HepG2 (cell line): ENCODE data around the gene BPGM. TPM values are rescaled to one million over a fixed set of nuclear protein-coding genes. Genes with fewer than 3 reads are reported as not detected.

ENCODE experiments used
- ATAC-seq: fragments of 200-7000 bp; cut with Tn5 transposase; 3 replicates; pipeline ENCODE4 v1.9.1; 2020; ENCODE audit warnings: mild to moderate bottlenecking, moderate library complexity
- BruUV-seq: library from RNA; stranded (reverse); fragments of 400-500 nt; replicated peaks from 2 replicates; lab custom pipeline; 2021; lab: Mats Ljungman, UMichigan
- CTCF ChIA-PET: fragments of 300-600 bp; formaldehyde crosslinking; extraction: SDS; loops from one replicate; lab custom pipeline; 2021; ENCODE audit warnings: low total read pairs, inconsistent platforms, low intra/inter-chr PET ratio; lab: Yijun Ruan, JAX
- POLR2A ChIA-PET: fragments of 350-600 bp; sonication (Branson Sonifier 250); formaldehyde crosslinking; loops from one replicate; lab custom pipeline; 2020; ENCODE audit warnings: antibody characterized with exemption, inconsistent platforms; lab: Yijun Ruan, JAX
- DNase-seq: peaks from one replicate; pipeline ENCODE4 v3.0.0-alpha.2; 2015; ENCODE audit warnings: low spot score
- FAIRE-seq: peaks from 3 replicates; lab custom pipeline; 2011; peaks lifted over from hg19 to GRCh38; lab: Jason Lieb, UNC
- H2AFZ ChIP-seq: one replicate; pipeline ENCODE4 v1.6.1; 2011; ENCODE audit warnings: low read length, inconsistent platforms
- H3K27ac ChIP-seq: fragments of 300-600 bp; 3 replicates; pipeline ENCODE4 v1.8.0; 2011; ENCODE audit warnings: mixed run types, mild to moderate bottlenecking, mixed read lengths, low read length, inconsistent platforms; ENCODE audit not compliant: insufficient read depth; ENCODE audit errors: extremely low read length
- H3K27me3 ChIP-seq, 2 experiments: fragments of 200-600 bp in 1 of 2; 2 replicates in 1 of 2; 3 replicates in 1 of 2; pipeline versions ENCODE4 v1.6.0 to v1.8.0; 2011; ENCODE audit warnings: low read length in 2 of 2, mild to moderate bottlenecking in 2 of 2, moderate library complexity in 2 of 2, inconsistent platforms in 1 of 2; ENCODE audit not compliant: insufficient read depth in 2 of 2, control insufficient read depth in 1 of 2
- H3K36me3 ChIP-seq, 2 experiments: fragments of 200-600 bp in 1 of 2; replicated peaks in 1 of 2; 2 replicates in 1 of 2; 3 replicates in 1 of 2; pipeline versions ENCODE4 v1.5.1 to v1.8.0; 2011; ENCODE audit warnings: low read length in 2 of 2, inconsistent platforms in 1 of 2; ENCODE audit not compliant: insufficient read depth in 2 of 2, control insufficient read depth in 1 of 2
- H3K4me1 ChIP-seq: 2 replicates; pipeline ENCODE4 v1.5.1; 2012; ENCODE audit warnings: low read length, inconsistent platforms; ENCODE audit not compliant: insufficient read depth
- H3K4me2 ChIP-seq: 2 replicates; pipeline ENCODE4 v1.6.0; 2011; ENCODE audit warnings: low read depth, low read length, inconsistent platforms
- H3K4me3 ChIP-seq, 3 experiments: fragments of 200-600 bp in 1 of 3; sonication (generic), shearing (Covaris generic) in 1 of 3; replicated peaks in 1 of 3; 2 replicates each; pipeline ENCODE4 v1.5.1; 2011 to 2016; ENCODE audit warnings: low read length in 3 of 3, inconsistent platforms in 2 of 3, low read depth in 2 of 3, mild to moderate bottlenecking in 2 of 3, control low read depth in 1 of 3, mixed read lengths in 1 of 3; ENCODE audit not compliant: insufficient read depth in 1 of 3
- H3K79me2 ChIP-seq: one replicate; pipeline ENCODE4 v1.6.1; 2011; ENCODE audit warnings: low read length, inconsistent platforms; ENCODE audit not compliant: insufficient read depth
- H3K9ac ChIP-seq: 2 replicates; pipeline ENCODE4 v1.6.0; 2011; ENCODE audit warnings: mild to moderate bottlenecking, low read depth, low read length, inconsistent platforms; ENCODE audit not compliant: insufficient read depth
- H3K9me3 ChIP-seq: 2 replicates; pipeline ENCODE4 v1.5.1; 2012; ENCODE audit warnings: mild to moderate bottlenecking, low read length
- H4K20me1 ChIP-seq: 2 replicates; pipeline ENCODE4 v1.6.0; 2011; ENCODE audit warnings: inconsistent platforms, mild to moderate bottlenecking, low read length, moderate library complexity; ENCODE audit not compliant: insufficient read depth
- MEIS1 ChIP-seq: sonication (generic); formaldehyde crosslinking; IDR thresholded peaks from 2 replicates; pipeline ENCODE4 v1.9.0; 2021; ENCODE audit warnings: mild to moderate bottlenecking, missing genetic modification reagents, moderate library complexity, borderline replicate concordance
- POGZ ChIP-seq: sonication (generic); formaldehyde crosslinking; IDR thresholded peaks from 2 replicates; pipeline ENCODE4 v1.4.0; 2020; ENCODE audit warnings: mild to moderate bottlenecking, missing genetic modification reagents
- TBP ChIP-seq: sonication (generic); formaldehyde crosslinking; IDR thresholded peaks from 2 replicates; pipeline ENCODE4 v1.5.0; 2020; ENCODE audit warnings: missing genetic modification reagents
- ZBTB7A ChIP-seq: sonication (generic); formaldehyde crosslinking; IDR thresholded peaks from 2 replicates; pipeline ENCODE4 v1.8.0; 2022; ENCODE audit warnings: mild to moderate bottlenecking, missing genetic modification reagents
- ZNF20 ChIP-seq: sonication (generic); formaldehyde crosslinking; IDR thresholded peaks from 2 replicates; pipeline ENCODE4 v1.4.0; 2020; ENCODE audit warnings: mild to moderate bottlenecking, moderate library complexity, missing genetic modification reagents
- ZNF879 ChIP-seq: sonication (generic); formaldehyde crosslinking; IDR thresholded peaks from 2 replicates; pipeline ENCODE4 v1.8.1; 2023; ENCODE audit warnings: missing genetic modification reagents
- WGBS: methylation state at CpG from one replicate; pipeline ENCODE4 v1.1.6; 2017; ENCODE audit warnings: low lambda C conversion rate; 5-methylcytosine and 5-hydroxymethylcytosine counted together
- in situ Hi-C: cut with HindIII; loops from 2 replicates; pipeline ENCODE4 v1.10.0; 2017; ENCODE audit warnings: low pct_unique_long_range_greater_than_20kb; ENCODE audit not compliant: extremely low pct_ligation_motif_present
- intact Hi-C: fragments of 100-400 bp; cut with micrococcal nuclease; formaldehyde crosslinking; loops from one replicate; pipeline ENCODE4 v1.10.0; 2022; ENCODE audit not compliant: unreplicated experiment
- polyA plus RNA-seq, 8 experiments: library from polyadenylated mRNA; depleted of rRNA in 3 of 8; stranded (reverse) in 7 of 8; unstranded in 1 of 8; fragments of >200 nt; fragmentation: Illumina TruSeq in 4 of 8; extraction: Trizol in 4 of 8; gene quantifications; 2 replicates each; pipeline versions ENCODE4 v1.2.1 to v1.2.3, GENCODE V29; 2011 to 2016; ENCODE audit warnings: low read depth in 4 of 8, missing spikeins in 1 of 8, mixed read lengths in 1 of 8; ENCODE audit not compliant: insufficient read depth in 1 of 8
- total RNA-seq, 5 experiments: library from RNA; depleted of rRNA; stranded (reverse); fragments of >200 nt; fragmentation: Illumina TruSeq; extraction: Trizol; gene quantifications; 2 replicates each; pipeline ENCODE4 v1.2.3, GENCODE V29; 2016; ENCODE audit warnings: low read depth in 1 of 5
- TF ChIP-seq, protein P1 (sequence below): IDR thresholded peaks from 2 replicates; pipeline ENCODE4 v1.6.1; 2018; ENCODE audit warnings: missing genetic modification reagents
- TF ChIP-seq, protein P2 (sequence below): sonication (generic); formaldehyde crosslinking; IDR thresholded peaks from 2 replicates; pipeline ENCODE4 v1.5.1; 2020; ENCODE audit warnings: missing genetic modification reagents, mild to moderate bottlenecking, borderline replicate concordance

BPGM gene
- total and polyA plus RNA-seq, 2 of the 13 experiments (the other 11 are each of a cell fraction or from before 2014, with no cell fraction given): 4.0 to 7.5 TPM

DNA sequence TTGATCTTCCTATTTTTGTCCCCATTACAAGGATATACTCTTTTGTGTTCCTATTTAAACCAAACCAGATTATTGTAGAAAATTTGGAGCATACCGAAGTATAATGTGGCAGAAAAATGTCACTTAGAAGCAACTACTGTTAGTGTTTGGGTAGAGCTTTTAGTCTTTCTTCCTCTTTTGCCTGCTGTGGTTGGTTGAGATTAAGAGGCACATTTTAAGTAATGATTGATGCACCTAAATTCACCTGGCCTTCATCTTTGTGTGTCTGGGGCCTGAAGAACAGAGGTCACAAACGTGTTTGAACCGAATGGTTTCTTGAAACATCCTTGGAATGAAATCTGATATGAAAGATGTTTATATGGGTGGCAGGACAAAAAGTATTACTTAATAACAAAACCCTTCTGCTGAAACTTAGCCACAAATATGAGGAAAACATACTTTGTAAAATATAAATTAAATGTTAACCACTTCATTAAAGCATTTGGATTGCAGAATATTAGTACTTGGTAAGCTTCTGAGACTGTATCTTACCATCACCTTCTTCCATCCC, 2.6 kb downstream of the BPGM start:
- no peak overlapping the region for H2AFZ ChIP-seq
- CTCF ChIA-PET: no interaction called here
- intact Hi-C loops: loop anchor here (5.0 kb wide), 2 partner anchors 53 to 243 kb away; no protein-coding TSS in a partner anchor
- BruUV-seq: no TSS peak
- H3K79me2 ChIP-seq: no peaks in the 10 kb centered on the region
- 87% methylated on average over 3 of the region's 3 CpGs for WGBS
- no peak overlapping the region for H3K4me2 ChIP-seq
- no peak for DNase-seq
- H3K4me1 ChIP-seq: peaks cover 13% of the 10 kb centered on the region
- no peaks in the 10 kb centered on the region for H3K36me3 ChIP-seq
- POLR2A ChIA-PET: no interaction called here
- H3K9me3 ChIP-seq: no peaks in the 10 kb centered on the region
- no peak for ATAC-seq
- no peaks in the 10 kb centered on the region; a peak in 1 of 5 replicates for H3K27me3 ChIP-seq
- no peaks in the 10 kb centered on the region for H4K20me1 ChIP-seq
- no peak for FAIRE-seq
- TF ChIP-seq POGZ (no peak), ZBTB7A (no peak), ZNF879 (CRISPR knock-in tag) (no peak), MEIS1 (CRISPR knock-in tag) (no peak), TBP (no peak), ZNF20 (CRISPR knock-in tag) (no peak)
- TF ChIP-seq, protein P1, sequence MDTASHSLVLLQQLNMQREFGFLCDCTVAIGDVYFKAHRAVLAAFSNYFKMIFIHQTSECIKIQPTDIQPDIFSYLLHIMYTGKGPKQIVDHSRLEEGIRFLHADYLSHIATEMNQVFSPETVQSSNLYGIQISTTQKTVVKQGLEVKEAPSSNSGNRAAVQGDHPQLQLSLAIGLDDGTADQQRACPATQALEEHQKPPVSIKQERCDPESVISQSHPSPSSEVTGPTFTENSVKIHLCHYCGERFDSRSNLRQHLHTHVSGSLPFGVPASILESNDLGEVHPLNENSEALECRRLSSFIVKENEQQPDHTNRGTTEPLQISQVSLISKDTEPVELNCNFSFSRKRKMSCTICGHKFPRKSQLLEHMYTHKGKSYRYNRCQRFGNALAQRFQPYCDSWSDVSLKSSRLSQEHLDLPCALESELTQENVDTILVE (CRISPR knock-in tag): no peak
- TF ChIP-seq, all 625 proteins: peak for 0
- H3K9ac ChIP-seq: no peak overlapping the region
- H3K4me3 ChIP-seq: no peak overlapping the region
- in situ Hi-C loops: no loop called here
- H3K27ac ChIP-seq: no peak overlapping the region

DNA sequence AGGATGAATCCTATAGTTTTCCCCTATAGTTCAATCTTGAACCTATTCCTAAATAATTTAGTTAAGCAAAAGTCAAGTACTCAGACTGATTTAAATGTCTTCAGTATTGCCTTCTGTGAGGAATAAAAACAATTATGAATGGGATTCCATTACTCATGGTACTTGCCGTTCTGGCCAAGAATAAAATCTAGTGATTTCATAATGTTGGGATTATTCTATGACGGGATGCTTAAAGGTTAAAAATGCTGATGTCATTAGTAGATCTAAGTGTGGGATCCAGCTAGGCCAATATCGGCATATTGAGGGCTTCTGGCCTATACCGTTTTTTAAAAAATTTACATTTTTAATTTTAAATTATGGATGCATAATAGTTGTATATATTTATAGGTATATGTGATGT, 5.3 kb downstream of the BPGM start:
- H2AFZ ChIP-seq: no peak overlapping the region
- in situ Hi-C loops: no loop called here
- no TSS peak for BruUV-seq
- ATAC-seq: no peak
- H3K4me2 ChIP-seq: no peak overlapping the region
- DNase-seq: no peak
- WGBS: 98% methylated on average over 4 of the region's 4 CpGs
- intact Hi-C loops: no loop called here
- no peak overlapping the region for H3K4me3 ChIP-seq
- POLR2A ChIA-PET: no interaction called here
- no peak for FAIRE-seq
- H3K79me2 ChIP-seq: no peaks in the 10 kb centered on the region
- H4K20me1 ChIP-seq: no peaks in the 10 kb centered on the region
- H3K4me1 ChIP-seq: no peaks in the 10 kb centered on the region
- H3K27ac ChIP-seq: no peak overlapping the region
- H3K36me3 ChIP-seq: no peaks in the 10 kb centered on the region
- no peaks in the 10 kb centered on the region for H3K27me3 ChIP-seq
- no peaks in the 10 kb centered on the region for H3K9me3 ChIP-seq
- H3K9ac ChIP-seq: no peak overlapping the region
- CTCF ChIA-PET: no interaction called here
- TF ChIP-seq, protein P2, sequence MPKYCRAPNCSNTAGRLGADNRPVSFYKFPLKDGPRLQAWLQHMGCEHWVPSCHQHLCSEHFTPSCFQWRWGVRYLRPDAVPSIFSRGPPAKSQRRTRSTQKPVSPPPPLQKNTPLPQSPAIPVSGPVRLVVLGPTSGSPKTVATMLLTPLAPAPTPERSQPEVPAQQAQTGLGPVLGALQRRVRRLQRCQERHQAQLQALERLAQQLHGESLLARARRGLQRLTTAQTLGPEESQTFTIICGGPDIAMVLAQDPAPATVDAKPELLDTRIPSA (CRISPR knock-in tag): no peak
